ENCODE measurements around the gene CLEC4F. TPM values are rescaled to one million over a fixed set of nuclear protein-coding genes. Genes with fewer than 3 reads are reported as not detected.

CLEC4F gene
- total and polyA plus RNA-seq, 7 experiments from 2014 or later, result 0.19 to 1.6 TPM; not detected in 5

DNA sequence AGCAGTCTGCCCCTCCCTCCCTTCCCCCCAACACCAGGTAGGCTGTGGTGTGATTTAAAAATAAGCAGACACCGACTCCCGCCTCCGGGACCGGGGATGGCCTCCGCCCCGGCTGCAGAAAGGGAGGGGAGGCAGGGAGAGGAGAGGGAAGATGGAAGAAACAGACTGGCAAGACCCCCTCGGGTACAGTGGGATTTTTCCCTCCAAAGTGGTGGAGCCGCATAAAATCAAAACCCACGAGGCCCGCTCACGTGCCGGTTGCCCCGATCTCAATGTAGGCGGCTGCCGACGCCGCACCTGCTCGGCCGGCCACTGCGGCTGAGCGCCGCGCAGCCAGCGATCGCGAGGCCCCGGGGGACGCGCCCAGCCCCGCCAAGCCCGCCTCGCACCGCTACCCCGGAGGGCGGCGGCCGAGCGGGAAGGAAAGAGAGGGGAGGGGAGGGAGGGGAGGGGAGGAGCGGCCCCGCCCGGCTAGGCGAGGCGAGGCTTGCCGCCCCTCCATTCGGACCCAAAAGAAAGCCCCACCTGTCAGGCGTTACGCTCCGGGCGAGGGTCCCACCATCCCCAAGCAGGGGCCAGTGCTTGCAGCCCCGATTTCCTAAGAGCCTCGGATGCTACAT, 53.2 kb downstream of the CLEC4F start:
- Mint-ChIP-seq H3K4me1 (peaks cover 14 to 38% (median 20%) of the 10 kb centered on the region in 7 donors), H3K9me3 (peaks cover 0 to 2% (median 0%) of the 10 kb centered on the region in 11 donors), H3K27me3 (peaks cover 0 to 57% (median 17%) of the 10 kb centered on the region in 5 donors), H3K4me3 (peak overlapping the region; percentile 70 to 96 (median 90)), H3K36me3 (peaks cover 0 to 3% (median 0%) of the 10 kb centered on the region in 5 donors), H3K27ac (peak overlapping the region in 5 of 9 donors; percentile 16 to 74 (median 67))
- POLR2A ChIA-PET, result interaction anchor here (1.1 kb wide), 1 partner anchor 109 kb away, joined by 3 read pairs; no protein-coding TSS in a partner anchor
- intact Hi-C loops (cut with micrococcal nuclease), result loop anchor here (5.0 kb wide), 3 partner anchors 110 to 465 kb away; partner anchors contain the start of genes FAM136A (in 1 of the 2) and TGFA (in 1 of the 2)
- CTCF ChIA-PET, result interaction anchor here (1.2 to 3.0 kb wide), 4 partner anchors 16 to 111 kb away, joined by 3 to 26 read pairs (median 4); no protein-coding TSS in a partner anchor
- DNase-seq (peak in 8 of 9 donors; percentile 2 to 26 (median 16)), ATAC-seq (peak; percentile 33)
- Histone ChIP-seq H3K9me3 (ENCODE audit: control insufficient read depth in 2 of 3, low read length in 3 of 3) (no peaks in the 10 kb centered on the region), H3K4me1 (ENCODE audit: control insufficient read depth in 2 of 2, insufficient read depth in 2 of 2, low read length in 2 of 2) (peaks cover 5 to 7% of the 10 kb centered on the region in 2 donors), H3K4me3 (ENCODE audit: low read length) (peak overlapping the region; percentile 73), H3K36me3 (ENCODE audit: control insufficient read depth in 2 of 3, insufficient read depth in 3 of 3, low read length in 3 of 3) (no peaks in the 10 kb centered on the region), H3K27ac (ENCODE audit: low read depth, low read length) (peak overlapping the region; percentile 46), H3K27me3 (ENCODE audit: control insufficient read depth in 2 of 2, insufficient read depth in 2 of 2, low read length in 2 of 2) (peaks cover 0 to 3% of the 10 kb centered on the region in 2 donors)

DNA sequence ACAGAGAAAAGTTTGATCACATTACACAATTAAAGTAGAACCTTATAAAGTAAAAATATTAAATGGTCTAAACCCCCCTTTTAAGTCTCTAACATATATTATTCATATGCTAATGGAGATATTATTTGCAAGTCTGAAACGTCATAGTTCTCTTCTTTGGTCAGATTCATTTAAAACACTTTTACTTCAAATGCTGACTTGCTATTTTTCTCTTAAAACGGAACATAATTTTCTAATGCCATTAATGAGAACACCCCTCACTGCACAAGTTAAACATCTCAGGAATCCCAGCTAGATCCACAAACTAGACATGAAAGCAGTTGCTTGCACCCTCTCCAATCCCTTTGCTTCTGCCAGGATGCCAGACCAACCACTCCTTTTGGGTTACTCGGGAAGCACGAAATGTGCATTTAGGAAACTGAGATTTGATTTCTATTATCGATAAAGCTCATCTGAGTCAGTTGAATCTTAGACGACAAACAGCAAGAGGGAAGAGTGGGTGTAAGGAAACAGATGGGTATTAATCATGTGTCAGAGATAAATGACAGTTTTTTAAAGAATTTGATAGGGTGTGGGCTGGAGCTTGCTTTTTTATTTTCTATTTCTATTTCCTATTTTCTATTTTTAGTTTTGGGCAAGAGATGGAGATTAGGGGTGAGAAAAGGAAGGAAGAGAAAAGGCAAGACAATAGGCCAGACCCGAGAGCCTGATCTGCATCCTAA, 53.9 kb downstream of the CLEC4F start:
- ChIA-PET POLR2A (interaction anchor here (1.1 kb wide), 1 partner anchor 108 kb away, joined by 3 read pairs; no protein-coding TSS in a partner anchor), CTCF (interaction anchor here (0.6 kb wide), 1 partner anchor 24 kb away, joined by 3 read pairs; the partner anchor contains the start of gene FIGLA)
- Histone ChIP-seq H3K36me3 (ENCODE audit: control insufficient read depth in 2 of 3, insufficient read depth in 3 of 3, low read length in 3 of 3) (no peaks in the 10 kb centered on the region), H3K27me3 (ENCODE audit: control insufficient read depth in 2 of 2, insufficient read depth in 2 of 2, low read length in 2 of 2) (peaks cover 0 to 3% of the 10 kb centered on the region in 2 donors), H3K27ac (ENCODE audit: low read depth, low read length) (no peak overlapping the region), H3K4me1 (ENCODE audit: control insufficient read depth in 2 of 2, insufficient read depth in 2 of 2, low read length in 2 of 2) (peaks cover 5 to 7% of the 10 kb centered on the region in 2 donors), H3K9me3 (ENCODE audit: control insufficient read depth in 2 of 3, low read length in 3 of 3) (no peaks in the 10 kb centered on the region), H3K4me3 (ENCODE audit: low read length) (peak overlapping the region; percentile 73)
- intact Hi-C loops (cut with micrococcal nuclease), result loop anchor here (5.0 kb wide), 3 partner anchors 109 to 464 kb away; partner anchors contain the start of genes FAM136A (in 1 of the 2) and TGFA (in 1 of the 2)
- H3K27me3 Mint-ChIP-seq, result peaks cover 0 to 56% (median 17%) of the 10 kb centered on the region in 5 donors
- peaks cover 0 to 3% (median 0%) of the 10 kb centered on the region in 5 donors for H3K36me3 Mint-ChIP-seq
- H3K4me1 Mint-ChIP-seq, result peaks cover 14 to 38% (median 20%) of the 10 kb centered on the region in 7 donors
- ATAC-seq (no peak), DNase-seq (peak in 1 of 9 donors; percentile 0)
- H3K27ac Mint-ChIP-seq, result peak overlapping the region in 6 of 9 donors; percentile 16 to 74 (median 64)
- peaks cover 0 to 2% (median 0%) of the 10 kb centered on the region in 11 donors for H3K9me3 Mint-ChIP-seq
- H3K4me3 Mint-ChIP-seq, result peak overlapping the region; percentile 70 to 96 (median 82)

DNA sequence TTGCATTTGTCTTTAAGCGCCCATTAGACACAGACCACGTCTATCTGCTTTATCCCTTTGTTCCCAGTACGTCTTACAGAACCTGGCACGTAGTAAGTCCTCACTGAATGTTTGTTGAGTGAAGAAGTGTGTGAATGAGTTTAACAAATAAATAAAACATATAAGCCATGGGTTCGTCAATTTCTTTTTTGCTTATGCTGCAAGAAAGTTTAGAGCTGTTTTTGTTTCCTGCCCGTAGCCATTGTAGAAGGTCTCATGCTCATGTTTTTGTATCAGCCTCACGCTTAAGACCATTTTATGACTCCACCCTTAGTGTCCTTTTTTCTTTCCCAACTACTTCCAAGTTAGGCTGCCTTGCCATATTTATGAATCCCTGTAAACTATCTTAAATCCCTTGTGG, 54.9 kb downstream of the CLEC4F start:
- Mint-ChIP-seq H3K4me3 (no peak overlapping the region), H3K9me3 (peaks cover 0 to 2% (median 0%) of the 10 kb centered on the region in 11 donors), H3K27ac (peak overlapping the region in 2 of 9 donors; percentile 13 to 16), H3K36me3 (peaks cover 0 to 3% (median 0%) of the 10 kb centered on the region in 5 donors), H3K4me1 (peaks cover 9 to 42% (median 20%) of the 10 kb centered on the region in 7 donors), H3K27me3 (peaks cover 0 to 47% (median 17%) of the 10 kb centered on the region in 5 donors)
- Histone ChIP-seq H3K27ac (ENCODE audit: low read depth, low read length) (no peak overlapping the region), H3K4me1 (ENCODE audit: control insufficient read depth in 2 of 2, insufficient read depth in 2 of 2, low read length in 2 of 2) (peaks cover 5 to 7% of the 10 kb centered on the region in 2 donors), H3K4me3 (ENCODE audit: low read length) (no peak overlapping the region), H3K36me3 (ENCODE audit: control insufficient read depth in 2 of 3, insufficient read depth in 3 of 3, low read length in 3 of 3) (no peaks in the 10 kb centered on the region), H3K27me3 (ENCODE audit: control insufficient read depth in 2 of 2, insufficient read depth in 2 of 2, low read length in 2 of 2) (peaks cover 0 to 3% of the 10 kb centered on the region in 2 donors), H3K9me3 (ENCODE audit: control insufficient read depth in 2 of 3, low read length in 3 of 3) (no peaks in the 10 kb centered on the region)
- ChIA-PET POLR2A (no interaction called here), CTCF (no interaction called here)
- no peak for DNase-seq
- no peak for ATAC-seq
- intact Hi-C loops (cut with micrococcal nuclease), result loop anchor here (5.0 kb wide), 3 partner anchors 108 to 463 kb away; partner anchors contain the start of genes FAM136A (in 1 of the 2) and TGFA (in 1 of the 2)

DNA sequence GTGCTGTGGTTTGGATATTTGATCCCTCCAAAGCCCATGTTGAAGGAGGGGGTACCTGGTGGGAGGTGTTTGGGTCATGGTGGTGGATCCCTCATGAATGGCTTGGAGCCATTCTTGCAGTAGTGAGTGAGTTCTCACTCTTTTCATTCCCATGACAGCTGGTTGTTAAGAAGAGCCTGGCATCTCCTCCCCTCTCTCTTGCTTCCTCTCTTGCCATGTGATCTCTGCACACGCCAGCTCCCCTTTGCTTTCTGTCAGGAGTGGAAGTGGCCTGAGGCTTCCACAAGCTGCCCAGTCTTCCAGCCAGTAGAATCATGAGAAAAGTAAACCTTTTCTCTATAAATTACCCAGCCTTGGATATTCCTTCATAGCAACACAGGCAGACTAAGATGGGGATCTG, 61.0 kb downstream of the CLEC4F start:
- H3K27me3 ChIP-seq (ENCODE audit: control insufficient read depth in 2 of 2, insufficient read depth in 2 of 2, low read length in 2 of 2), result no peaks in the 10 kb centered on the region
- Mint-ChIP-seq H3K4me1 (peaks cover 0 to 20% (median 0%) of the 10 kb centered on the region in 7 donors), H3K9me3 (no peaks in the 10 kb centered on the region), H3K27ac (no peak overlapping the region), H3K27me3 (peaks cover 0 to 19% (median 5%) of the 10 kb centered on the region in 5 donors), H3K4me3 (no peak overlapping the region), H3K36me3 (peaks cover 0 to 21% (median 4%) of the 10 kb centered on the region in 5 donors)
- no peaks in the 10 kb centered on the region for H3K36me3 ChIP-seq (ENCODE audit: control insufficient read depth in 2 of 3, insufficient read depth in 3 of 3, low read length in 3 of 3)
- no peak for DNase-seq
- H3K4me1 ChIP-seq (ENCODE audit: control insufficient read depth in 2 of 2, insufficient read depth in 2 of 2, low read length in 2 of 2), result no peaks in the 10 kb centered on the region
- CTCF ChIA-PET, result interaction anchor here (1.0 kb wide), 1 partner anchor 9 kb away, joined by 3 read pairs; the partner anchor contains the start of gene ADD2
- no peak overlapping the region for H3K27ac ChIP-seq (ENCODE audit: low read depth, low read length)
- POLR2A ChIA-PET, result no interaction called here
- ATAC-seq, result no peak
- intact Hi-C loops (cut with micrococcal nuclease), result no loop called here
- H3K9me3 ChIP-seq (ENCODE audit: control insufficient read depth in 2 of 3, low read length in 3 of 3), result no peaks in the 10 kb centered on the region
- H3K4me3 ChIP-seq (ENCODE audit: low read length), result no peak overlapping the region

Other genes with a start within 250 kb of the CLEC4F start
- gene ADD2, start 52.4 kb downstream of the CLEC4F start, total RNA-seq, result 10 to 100 TPM in 1 of 5 experiments, 1 to 10 TPM in 4; 5.8 to 18.8 (median 7.7) TPM
- 1 to 10 TPM; 1.8 to 5.3 TPM for gene ADD2, start 52.4 kb downstream of the CLEC4F start, polyA plus RNA-seq
- gene FIGLA, start 30.0 kb downstream of the CLEC4F start, total RNA-seq, result not detected
- not detected for gene FIGLA, start 30.0 kb downstream of the CLEC4F start, polyA plus RNA-seq
- under 1 TPM in 1 of 5 experiments, not detected in 4; 0.27 TPM for gene CD207, start 15.2 kb upstream of the CLEC4F start, total RNA-seq
- not detected for gene CD207, start 15.2 kb upstream of the CLEC4F start, polyA plus RNA-seq
- gene VAX2, start 80.0 kb upstream of the CLEC4F start, total RNA-seq, result not detected
- not detected for gene VAX2, start 80.0 kb upstream of the CLEC4F start, polyA plus RNA-seq
- gene ATP6V1B1, start 115.3 kb upstream of the CLEC4F start, total RNA-seq, result not detected
- not detected for gene ATP6V1B1, start 115.3 kb upstream of the CLEC4F start, polyA plus RNA-seq
- gene ANKRD53, start 158.0 kb upstream of the CLEC4F start, total RNA-seq, result 1 to 10 TPM in 1 of 5 experiments, under 1 TPM in 3, not detected in 1; 0.21 to 1.5 (median 0.63) TPM
- not detected for gene ANKRD53, start 158.0 kb upstream of the CLEC4F start, polyA plus RNA-seq
- gene TEX261, start 174.3 kb upstream of the CLEC4F start, total RNA-seq, result 10 to 100 TPM; 33.2 to 66.3 (median 56.4) TPM
- gene TEX261, start 174.3 kb upstream of the CLEC4F start, polyA plus RNA-seq, result 10 to 100 TPM; 35.6 to 44.4 TPM
- 100 to 1,000 TPM in 4 of 5 experiments, 10 to 100 TPM in 1; 92.4 to 169 (median 127) TPM for gene NAGK, start 248.0 kb upstream of the CLEC4F start, total RNA-seq
- 10 to 100 TPM; 44.8 to 69.3 TPM for gene NAGK, start 248.0 kb upstream of the CLEC4F start, polyA plus RNA-seq

Data from naive thymus-derived CD4-positive, alpha-beta T cell (primary cell).